ENCODE measurements around the gene SND1.

SND1 gene

GRCh38 chr7:128014811-128015210 lies 362.8 kb downstream of the SND1 start:
- no peaks in the 10 kb centered on the region for H3K27me3 ChIP-seq (ENCODE audit: insufficient read depth, poor library complexity, severe bottlenecking)
- DNase-seq (ENCODE audit: low read depth in 1 of 2, low spot score in 1 of 2), result no peak
- H3K27ac ChIP-seq (replicated peaks), result no peak overlapping the region
- H3K4me3 ChIP-seq (replicated peaks; ENCODE audit: insufficient read depth, low read length), result no peak overlapping the region
- TF ChIP-seq CTCF (IDR thresholded peaks at IDR 0.05; ENCODE audit: insufficient read depth, low read length) (no peak), POLR2AphosphoS5 (IDR thresholded peaks at IDR 0.05; ENCODE audit: low read depth) (no peak), REST (IDR thresholded peaks at IDR 0.05; ENCODE audit: insufficient replicate concordance, low read depth) (no peak), GABPA (IDR thresholded peaks at IDR 0.05; ENCODE audit: low read depth) (no peak), SPI1 (IDR thresholded peaks at IDR 0.05; ENCODE audit: borderline replicate concordance, low read depth) (no peak)

DNA sequence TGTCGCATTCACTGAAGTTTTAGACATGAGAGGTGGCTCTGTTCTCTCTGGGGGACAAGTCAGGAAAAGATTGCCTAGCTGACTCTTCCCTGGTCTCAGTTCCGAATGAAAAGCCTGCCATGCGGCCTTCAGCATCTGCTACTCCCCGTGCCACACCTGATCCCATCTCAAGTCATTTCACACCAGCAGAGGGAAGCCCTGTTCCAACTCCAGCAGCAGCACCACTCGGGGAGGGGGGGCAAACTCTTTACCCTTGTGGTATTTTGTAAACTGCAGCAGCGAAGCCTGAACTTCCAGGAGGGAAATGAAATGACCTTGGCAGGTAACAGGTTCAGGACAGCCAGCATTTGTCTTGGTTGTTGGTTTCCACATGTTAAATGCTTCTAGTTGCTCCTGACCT lies 365.5 kb downstream of the SND1 start:
- no peak overlapping the region for H3K4me3 ChIP-seq (replicated peaks; ENCODE audit: insufficient read depth, low read length)
- TF ChIP-seq REST (IDR thresholded peaks at IDR 0.05; ENCODE audit: insufficient replicate concordance, low read depth) (no peak), SPI1 (IDR thresholded peaks at IDR 0.05; ENCODE audit: borderline replicate concordance, low read depth) (no peak), GABPA (IDR thresholded peaks at IDR 0.05; ENCODE audit: low read depth) (no peak), POLR2AphosphoS5 (IDR thresholded peaks at IDR 0.05; ENCODE audit: low read depth) (no peak), CTCF (IDR thresholded peaks at IDR 0.05; ENCODE audit: insufficient read depth, low read length) (no peak)
- no peak for DNase-seq (ENCODE audit: low read depth in 1 of 2, low spot score in 1 of 2)
- no peak overlapping the region for H3K27ac ChIP-seq (replicated peaks)
- H3K27me3 ChIP-seq (ENCODE audit: insufficient read depth, poor library complexity, severe bottlenecking), result no peaks in the 10 kb centered on the region

DNA sequence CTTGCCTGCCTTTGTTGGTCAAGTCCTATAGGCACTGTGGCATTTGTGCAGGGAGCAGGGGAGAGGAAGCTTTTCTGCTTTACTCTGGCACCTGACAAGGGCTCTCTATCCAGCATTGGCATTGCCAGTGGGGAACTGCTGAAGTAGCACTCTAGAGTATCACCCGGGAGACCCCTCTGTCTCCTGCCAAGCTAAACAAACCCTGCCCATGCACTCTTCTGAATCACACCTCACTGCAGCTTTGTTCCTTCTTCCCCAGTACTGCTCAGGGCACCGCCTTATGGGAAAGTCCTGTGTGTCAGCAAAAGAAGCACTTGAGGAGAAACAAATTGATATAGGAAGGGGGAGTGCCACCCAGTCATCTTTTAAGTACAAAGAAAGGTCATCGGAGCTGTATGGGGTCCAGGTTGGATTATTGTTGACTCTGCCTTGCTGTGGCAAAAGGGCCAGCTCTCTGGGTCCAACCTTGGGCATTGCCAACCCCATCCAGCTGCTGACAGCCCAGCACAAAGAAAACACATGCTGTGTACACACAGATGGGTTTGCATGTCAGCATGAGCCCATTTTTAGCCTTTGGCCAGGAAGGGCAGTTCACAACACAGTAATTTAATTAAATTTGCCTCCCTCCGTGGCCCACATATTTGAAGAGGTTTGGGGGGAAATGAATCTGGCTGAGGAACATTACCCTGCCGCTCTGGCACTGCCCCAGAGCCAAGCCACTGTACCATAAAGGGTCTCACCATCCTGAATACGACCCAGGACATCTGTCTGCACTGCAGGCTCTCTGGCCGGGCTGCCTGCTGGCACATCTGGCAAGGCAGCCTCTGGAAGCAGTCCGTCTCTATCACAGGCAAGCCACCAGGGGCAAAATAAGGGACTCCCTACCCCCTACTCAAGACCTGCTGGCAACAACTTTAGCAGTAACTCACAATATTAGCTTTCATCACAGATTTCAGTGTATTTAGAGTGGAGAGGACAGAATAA lies 366.2 kb downstream of the SND1 start:
- Histone ChIP-seq H3K27me3 (ENCODE audit: insufficient read depth, poor library complexity, severe bottlenecking) (no peaks in the 10 kb centered on the region), H3K4me3 (replicated peaks; ENCODE audit: insufficient read depth, low read length) (no peak overlapping the region), H3K27ac (replicated peaks) (no peak overlapping the region)
- DNase-seq (ENCODE audit: low read depth in 1 of 2, low spot score in 1 of 2), result no peak
- TF ChIP-seq REST (IDR thresholded peaks at IDR 0.05; ENCODE audit: insufficient replicate concordance, low read depth) (no peak), GABPA (IDR thresholded peaks at IDR 0.05; ENCODE audit: low read depth) (no peak), CTCF (IDR thresholded peaks at IDR 0.05; ENCODE audit: insufficient read depth, low read length) (no peak), POLR2AphosphoS5 (IDR thresholded peaks at IDR 0.05; ENCODE audit: low read depth) (no peak), SPI1 (IDR thresholded peaks at IDR 0.05; ENCODE audit: borderline replicate concordance, low read depth) (no peak)

All from HL-60 (cell line).